ENCODE measurements around the gene PDIA2.

GRCh38 chr16:275786-276232 is 7.2 kb upstream of the PDIA2 start, which contains the start of gene RGS11:
- TF ChIP-seq POLR2A (IDR thresholded peaks at IDR 0.05) = no peak
- no peak for TF ChIP-seq POLR2AphosphoS5 (IDR thresholded peaks at IDR 0.05)

All from upper lobe of left lung (tissue), 4 donors.